Measurements from ENCODE around the gene ATP2C2. TPM values are rescaled to one million over a fixed set of nuclear protein-coding genes. Genes with fewer than 3 reads are reported as not detected.

Gene ATP2C2
- total and polyA plus RNA-seq, 2 experiments from 2014 or later, result 2.1 TPM

DNA sequence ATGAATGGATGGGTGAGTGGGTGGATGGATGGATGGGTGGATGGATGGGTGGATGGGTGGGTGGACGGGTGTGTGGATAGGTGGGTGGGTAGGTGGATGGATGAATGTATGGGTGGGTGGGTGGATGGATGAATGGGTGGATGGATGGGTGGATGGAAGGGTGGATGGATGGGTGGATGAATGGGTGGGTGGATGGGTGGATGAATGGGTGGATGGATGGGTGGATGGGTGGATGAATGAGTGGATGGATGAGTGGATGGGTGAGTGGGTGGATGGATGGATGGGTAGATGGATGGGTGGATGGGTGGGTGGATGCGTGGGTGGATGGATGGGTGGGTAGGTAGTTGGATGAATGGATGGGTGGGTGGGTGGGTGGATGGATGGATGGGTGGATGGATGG, 13.2 kb upstream of the ATP2C2 start:
- Histone ChIP-seq H3K27ac (ENCODE audit: low read depth) (no peak overlapping the region), H4K20me1 (replicated peaks; ENCODE audit: insufficient read depth) (no peaks in the 10 kb centered on the region), H3K9me2 (ENCODE audit: insufficient read depth) (no peaks in the 10 kb centered on the region), H2AFZ (no peak overlapping the region), H3K4me3 (no peak overlapping the region), H3K4me1 (ENCODE audit: insufficient read depth) (no peaks in the 10 kb centered on the region; the same call in 1 of the 2 replicates), H3K36me3 (ENCODE audit: insufficient read depth) (no peaks in the 10 kb centered on the region), H3K27me3 (ENCODE audit: insufficient read depth) (no peaks in the 10 kb centered on the region), H3K4me2 (no peak overlapping the region), H3F3A (replicated peaks; ENCODE audit: low read depth) (no peaks in the 10 kb centered on the region), H3K79me2 (replicated peaks; ENCODE audit: insufficient read depth) (no peaks in the 10 kb centered on the region)
- ATAC-seq (no peak), DNase-seq (ENCODE audit: low spot score) (no peak)
- Mint-ChIP-seq H3K27me3 (ENCODE audit: insufficient read depth, low read depth, poor library complexity) (peaks cover 5% of the 10 kb centered on the region), H3K4me1 (peaks cover 14% of the 10 kb centered on the region), H3K27ac (no peak overlapping the region), H3K4me3 (no peak overlapping the region), H3K9me3 (no peaks in the 10 kb centered on the region; the same call in 2 of the 3 replicates), H3K36me3 (ENCODE audit: low read depth) (no peaks in the 10 kb centered on the region)
- TF ChIP-seq NANOG (IDR thresholded peaks at IDR 0.05; ENCODE audit: borderline replicate concordance), result no peak
- TF ChIP-seq EZH2 (IDR thresholded peaks at IDR 0.05; ENCODE audit: low read depth, unreplicated experiment), result no peak
- TF ChIP-seq, protein P1, sequence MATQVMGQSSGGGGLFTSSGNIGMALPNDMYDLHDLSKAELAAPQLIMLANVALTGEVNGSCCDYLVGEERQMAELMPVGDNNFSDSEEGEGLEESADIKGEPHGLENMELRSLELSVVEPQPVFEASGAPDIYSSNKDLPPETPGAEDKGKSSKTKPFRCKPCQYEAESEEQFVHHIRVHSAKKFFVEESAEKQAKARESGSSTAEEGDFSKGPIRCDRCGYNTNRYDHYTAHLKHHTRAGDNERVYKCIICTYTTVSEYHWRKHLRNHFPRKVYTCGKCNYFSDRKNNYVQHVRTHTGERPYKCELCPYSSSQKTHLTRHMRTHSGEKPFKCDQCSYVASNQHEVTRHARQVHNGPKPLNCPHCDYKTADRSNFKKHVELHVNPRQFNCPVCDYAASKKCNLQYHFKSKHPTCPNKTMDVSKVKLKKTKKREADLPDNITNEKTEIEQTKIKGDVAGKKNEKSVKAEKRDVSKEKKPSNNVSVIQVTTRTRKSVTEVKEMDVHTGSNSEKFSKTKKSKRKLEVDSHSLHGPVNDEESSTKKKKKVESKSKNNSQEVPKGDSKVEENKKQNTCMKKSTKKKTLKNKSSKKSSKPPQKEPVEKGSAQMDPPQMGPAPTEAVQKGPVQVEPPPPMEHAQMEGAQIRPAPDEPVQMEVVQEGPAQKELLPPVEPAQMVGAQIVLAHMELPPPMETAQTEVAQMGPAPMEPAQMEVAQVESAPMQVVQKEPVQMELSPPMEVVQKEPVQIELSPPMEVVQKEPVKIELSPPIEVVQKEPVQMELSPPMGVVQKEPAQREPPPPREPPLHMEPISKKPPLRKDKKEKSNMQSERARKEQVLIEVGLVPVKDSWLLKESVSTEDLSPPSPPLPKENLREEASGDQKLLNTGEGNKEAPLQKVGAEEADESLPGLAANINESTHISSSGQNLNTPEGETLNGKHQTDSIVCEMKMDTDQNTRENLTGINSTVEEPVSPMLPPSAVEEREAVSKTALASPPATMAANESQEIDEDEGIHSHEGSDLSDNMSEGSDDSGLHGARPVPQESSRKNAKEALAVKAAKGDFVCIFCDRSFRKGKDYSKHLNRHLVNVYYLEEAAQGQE (IDR thresholded peaks at IDR 0.05; ENCODE audit: unreplicated experiment), result no peak
- TF ChIP-seq, protein P2, sequence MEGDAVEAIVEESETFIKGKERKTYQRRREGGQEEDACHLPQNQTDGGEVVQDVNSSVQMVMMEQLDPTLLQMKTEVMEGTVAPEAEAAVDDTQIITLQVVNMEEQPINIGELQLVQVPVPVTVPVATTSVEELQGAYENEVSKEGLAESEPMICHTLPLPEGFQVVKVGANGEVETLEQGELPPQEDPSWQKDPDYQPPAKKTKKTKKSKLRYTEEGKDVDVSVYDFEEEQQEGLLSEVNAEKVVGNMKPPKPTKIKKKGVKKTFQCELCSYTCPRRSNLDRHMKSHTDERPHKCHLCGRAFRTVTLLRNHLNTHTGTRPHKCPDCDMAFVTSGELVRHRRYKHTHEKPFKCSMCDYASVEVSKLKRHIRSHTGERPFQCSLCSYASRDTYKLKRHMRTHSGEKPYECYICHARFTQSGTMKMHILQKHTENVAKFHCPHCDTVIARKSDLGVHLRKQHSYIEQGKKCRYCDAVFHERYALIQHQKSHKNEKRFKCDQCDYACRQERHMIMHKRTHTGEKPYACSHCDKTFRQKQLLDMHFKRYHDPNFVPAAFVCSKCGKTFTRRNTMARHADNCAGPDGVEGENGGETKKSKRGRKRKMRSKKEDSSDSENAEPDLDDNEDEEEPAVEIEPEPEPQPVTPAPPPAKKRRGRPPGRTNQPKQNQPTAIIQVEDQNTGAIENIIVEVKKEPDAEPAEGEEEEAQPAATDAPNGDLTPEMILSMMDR (conservative IDR thresholded peaks at IDR 0.05; ENCODE audit: low read depth in 2 of 2), result no peak
- no peak for TF ChIP-seq ZNF331 (CRISPR knock-in tag; IDR thresholded peaks at IDR 0.05; ENCODE audit: low read depth)
- TF ChIP-seq POLR2AphosphoS5 (IDR thresholded peaks at IDR 0.05; ENCODE audit: low read depth), result no peak
- no peak for TF ChIP-seq EZH2phosphoT487 (IDR thresholded peaks at IDR 0.05; ENCODE audit: unreplicated experiment)
- TF ChIP-seq JUNB (IDR thresholded peaks at IDR 0.05; ENCODE audit: unreplicated experiment), result no peak
- TF ChIP-seq, protein P3, sequence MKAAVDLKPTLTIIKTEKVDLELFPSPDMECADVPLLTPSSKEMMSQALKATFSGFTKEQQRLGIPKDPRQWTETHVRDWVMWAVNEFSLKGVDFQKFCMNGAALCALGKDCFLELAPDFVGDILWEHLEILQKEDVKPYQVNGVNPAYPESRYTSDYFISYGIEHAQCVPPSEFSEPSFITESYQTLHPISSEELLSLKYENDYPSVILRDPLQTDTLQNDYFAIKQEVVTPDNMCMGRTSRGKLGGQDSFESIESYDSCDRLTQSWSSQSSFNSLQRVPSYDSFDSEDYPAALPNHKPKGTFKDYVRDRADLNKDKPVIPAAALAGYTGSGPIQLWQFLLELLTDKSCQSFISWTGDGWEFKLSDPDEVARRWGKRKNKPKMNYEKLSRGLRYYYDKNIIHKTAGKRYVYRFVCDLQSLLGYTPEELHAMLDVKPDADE (IDR thresholded peaks at IDR 0.05), result no peak
- TF ChIP-seq, protein P4, sequence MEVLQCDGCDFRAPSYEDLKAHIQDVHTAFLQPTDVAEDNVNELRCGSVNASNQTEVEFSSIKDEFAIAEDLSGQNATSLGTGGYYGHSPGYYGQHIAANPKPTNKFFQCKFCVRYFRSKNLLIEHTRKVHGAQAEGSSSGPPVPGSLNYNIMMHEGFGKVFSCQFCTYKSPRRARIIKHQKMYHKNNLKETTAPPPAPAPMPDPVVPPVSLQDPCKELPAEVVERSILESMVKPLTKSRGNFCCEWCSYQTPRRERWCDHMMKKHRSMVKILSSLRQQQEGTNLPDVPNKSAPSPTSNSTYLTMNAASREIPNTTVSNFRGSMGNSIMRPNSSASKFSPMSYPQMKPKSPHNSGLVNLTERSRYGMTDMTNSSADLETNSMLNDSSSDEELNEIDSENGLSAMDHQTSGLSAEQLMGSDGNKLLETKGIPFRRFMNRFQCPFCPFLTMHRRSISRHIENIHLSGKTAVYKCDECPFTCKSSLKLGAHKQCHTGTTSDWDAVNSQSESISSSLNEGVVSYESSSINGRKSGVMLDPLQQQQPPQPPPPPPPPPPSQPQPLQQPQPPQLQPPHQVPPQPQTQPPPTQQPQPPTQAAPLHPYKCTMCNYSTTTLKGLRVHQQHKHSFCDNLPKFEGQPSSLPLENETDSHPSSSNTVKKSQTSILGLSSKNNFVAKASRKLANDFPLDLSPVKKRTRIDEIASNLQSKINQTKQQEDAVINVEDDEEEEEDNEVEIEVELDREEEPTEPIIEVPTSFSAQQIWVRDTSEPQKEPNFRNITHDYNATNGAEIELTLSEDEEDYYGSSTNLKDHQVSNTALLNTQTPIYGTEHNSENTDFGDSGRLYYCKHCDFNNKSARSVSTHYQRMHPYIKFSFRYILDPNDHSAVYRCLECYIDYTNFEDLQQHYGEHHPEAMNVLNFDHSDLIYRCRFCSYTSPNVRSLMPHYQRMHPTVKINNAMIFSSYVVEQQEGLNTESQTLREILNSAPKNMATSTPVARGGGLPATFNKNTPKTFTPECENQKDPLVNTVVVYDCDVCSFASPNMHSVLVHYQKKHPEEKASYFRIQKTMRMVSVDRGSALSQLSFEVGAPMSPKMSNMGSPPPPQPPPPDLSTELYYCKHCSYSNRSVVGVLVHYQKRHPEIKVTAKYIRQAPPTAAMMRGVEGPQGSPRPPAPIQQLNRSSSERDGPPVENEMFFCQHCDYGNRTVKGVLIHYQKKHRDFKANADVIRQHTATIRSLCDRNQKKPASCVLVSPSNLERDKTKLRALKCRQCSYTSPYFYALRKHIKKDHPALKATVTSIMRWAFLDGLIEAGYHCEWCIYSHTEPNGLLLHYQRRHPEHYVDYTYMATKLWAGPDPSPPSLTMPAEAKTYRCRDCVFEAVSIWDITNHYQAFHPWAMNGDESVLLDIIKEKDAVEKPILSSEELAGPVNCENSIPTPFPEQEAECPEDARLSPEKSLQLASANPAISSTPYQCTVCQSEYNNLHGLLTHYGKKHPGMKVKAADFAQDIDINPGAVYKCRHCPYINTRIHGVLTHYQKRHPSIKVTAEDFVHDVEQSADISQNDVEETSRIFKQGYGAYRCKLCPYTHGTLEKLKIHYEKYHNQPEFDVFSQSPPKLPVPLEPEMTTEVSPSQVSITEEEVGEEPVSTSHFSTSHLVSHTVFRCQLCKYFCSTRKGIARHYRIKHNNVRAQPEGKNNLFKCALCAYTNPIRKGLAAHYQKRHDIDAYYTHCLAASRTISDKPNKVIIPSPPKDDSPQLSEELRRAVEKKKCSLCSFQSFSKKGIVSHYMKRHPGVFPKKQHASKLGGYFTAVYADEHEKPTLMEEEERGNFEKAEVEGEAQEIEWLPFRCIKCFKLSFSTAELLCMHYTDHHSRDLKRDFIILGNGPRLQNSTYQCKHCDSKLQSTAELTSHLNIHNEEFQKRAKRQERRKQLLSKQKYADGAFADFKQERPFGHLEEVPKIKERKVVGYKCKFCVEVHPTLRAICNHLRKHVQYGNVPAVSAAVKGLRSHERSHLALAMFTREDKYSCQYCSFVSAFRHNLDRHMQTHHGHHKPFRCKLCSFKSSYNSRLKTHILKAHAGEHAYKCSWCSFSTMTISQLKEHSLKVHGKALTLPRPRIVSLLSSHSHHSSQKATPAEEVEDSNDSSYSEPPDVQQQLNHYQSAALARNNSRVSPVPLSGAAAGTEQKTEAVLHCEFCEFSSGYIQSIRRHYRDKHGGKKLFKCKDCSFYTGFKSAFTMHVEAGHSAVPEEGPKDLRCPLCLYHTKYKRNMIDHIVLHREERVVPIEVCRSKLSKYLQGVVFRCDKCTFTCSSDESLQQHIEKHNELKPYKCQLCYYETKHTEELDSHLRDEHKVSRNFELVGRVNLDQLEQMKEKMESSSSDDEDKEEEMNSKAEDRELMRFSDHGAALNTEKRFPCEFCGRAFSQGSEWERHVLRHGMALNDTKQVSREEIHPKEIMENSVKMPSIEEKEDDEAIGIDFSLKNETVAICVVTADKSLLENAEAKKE (CRISPR knock-in tag; IDR thresholded peaks at IDR 0.05), result no peak
- no peak for TF ChIP-seq STAT1 (IDR thresholded peaks at IDR 0.05; ENCODE audit: unreplicated experiment)
- TF ChIP-seq CREB1 (CRISPR knock-in tag; IDR thresholded peaks at IDR 0.05; ENCODE audit: low read depth), result no peak
- no peak for TF ChIP-seq ZNF114 (CRISPR knock-in tag; IDR thresholded peaks at IDR 0.05)
